Uterus (tissue), 4 donors: ENCODE results near the gene ADM2. TPM values are rescaled to one million over a fixed set of nuclear protein-coding genes. Genes with fewer than 3 reads are reported as not detected.

Experiments used
- DNase-seq, 2 donors: peaks; one replicate each; pipeline ENCODE4 v3.0.0-alpha.2; 2019 to 2020
- H3K27ac ChIP-seq, 2 donors: fragments of 200-600 bp; sonication (generic); 1 replicate in 1 of 2; 2 replicates in 1 of 2; pipeline ENCODE4 v1.5.1; 2016 to 2018
- H3K27me3 ChIP-seq, 2 donors: fragments of 200-600 bp; sonication (generic); one replicate each; pipeline ENCODE4 v1.5.1; 2018 to 2019; ENCODE audit warnings: control low read depth in 1 of 2
- H3K36me3 ChIP-seq, 2 donors: fragments of 200-600 bp; sonication (generic); one replicate each; pipeline ENCODE4 v1.5.1; 2019; ENCODE audit warnings: control low read depth in 1 of 2
- H3K4me1 ChIP-seq, 2 donors: fragments of 200-600 bp; sonication (generic); one replicate each; pipeline ENCODE4 v1.5.1; 2018 to 2019; ENCODE audit warnings: control low read depth in 1 of 2
- H3K4me3 ChIP-seq, 2 donors: fragments of 200-600 bp; sonication (generic); 1 replicate in 1 of 2; 2 replicates in 1 of 2; pipeline ENCODE4 v1.5.1; 2018 to 2019; ENCODE audit warnings: mild to moderate bottlenecking in 1 of 2
- H3K9me3 ChIP-seq, 2 donors: fragments of 200-600 bp; sonication (generic); one replicate each; pipeline ENCODE4 v1.5.1; 2019; ENCODE audit warnings: control low read depth in 1 of 2
- CTCF ChIP-seq, 4 experiments: fragments of 200-600 bp in 2 of 4; fragments of 450-650 bp in 2 of 4; sonication (generic) in 2 of 4; IDR thresholded peaks; one replicate each; pipeline ENCODE4 v1.5.1; 2016 to 2019; ENCODE audit warnings: antibody characterized with exemption in 4 of 4, mild to moderate bottlenecking in 2 of 4, moderate library complexity in 1 of 4
- POLR2A ChIP-seq, 2 donors: fragments of 450-650 bp; IDR thresholded peaks; one replicate each; pipeline ENCODE4 v1.6.1; 2016; ENCODE audit warnings: antibody characterized with exemption in 2 of 2, mild to moderate bottlenecking in 1 of 2, moderate library complexity in 1 of 2
- intact Hi-C: fragments of 100-400 bp; cut with DNase I; formaldehyde crosslinking; loops from one replicate; pipeline ENCODE4 v1.15.1; 2023; ENCODE audit warnings: low total_unique reads
- total RNA-seq, 4 donors: library from RNA; depleted of rRNA in 3 of 4; stranded (reverse); fragments of >200 nt in 3 of 4; gene quantifications; one replicate each; pipeline versions ENCODE4 v1.1.0 to v1.2.4, GENCODE V29; 2014 to 2023
- donor health status: DM: yes; HTN: yes; CAD: no.

Gene ADM2
- total RNA-seq, 4 donors from 2014 or later: 0.14 to 0.95 TPM; not detected in 2

- Histone ChIP-seq H3K4me3 (no peak overlapping the region), H3K4me1 (no peaks in the 10 kb centered on the region), H3K36me3 (no peaks in the 10 kb centered on the region), H3K27me3 (no peaks in the 10 kb centered on the region), H3K27ac (no peak overlapping the region), H3K9me3 (no peaks in the 10 kb centered on the region)
- no peak for TF ChIP-seq POLR2A (IDR thresholded peaks at IDR 0.05)
- no peak for TF ChIP-seq CTCF (IDR thresholded peaks at IDR 0.05)
- no peak for DNase-seq
- intact Hi-C loops: no loop called here
These were observed 37.3 kb upstream of the ADM2 start for GRCh38 chr22:50443801-50444625.

GRCh38 chr22:50444663-50445062 is 36.7 kb upstream of the ADM2 start:
- intact Hi-C loops: no loop called here
- H3K27ac ChIP-seq: no peak overlapping the region
- no peaks in the 10 kb centered on the region for H3K27me3 ChIP-seq
- DNase-seq: no peak
- TF ChIP-seq POLR2A (IDR thresholded peaks at IDR 0.05): no peak
- no peak for TF ChIP-seq CTCF (IDR thresholded peaks at IDR 0.05)
- H3K4me1 ChIP-seq: no peaks in the 10 kb centered on the region
- H3K36me3 ChIP-seq: no peaks in the 10 kb centered on the region
- H3K4me3 ChIP-seq: no peak overlapping the region
- H3K9me3 ChIP-seq: no peaks in the 10 kb centered on the region

GRCh38 chr22:50445071-50445879 is 36.1 kb upstream of the ADM2 start:
- Histone ChIP-seq H3K4me3 (no peak overlapping the region), H3K36me3 (no peaks in the 10 kb centered on the region), H3K27ac (no peak overlapping the region), H3K27me3 (no peaks in the 10 kb centered on the region), H3K9me3 (no peaks in the 10 kb centered on the region), H3K4me1 (no peaks in the 10 kb centered on the region)
- DNase-seq: no peak
- intact Hi-C loops: no loop called here
- TF ChIP-seq CTCF (IDR thresholded peaks at IDR 0.05) (no peak), POLR2A (IDR thresholded peaks at IDR 0.05) (no peak)

- no peaks in the 10 kb centered on the region for H3K4me1 ChIP-seq
- TF ChIP-seq CTCF (IDR thresholded peaks at IDR 0.05): no peak
- no peak for TF ChIP-seq POLR2A (IDR thresholded peaks at IDR 0.05)
- H3K27me3 ChIP-seq: no peaks in the 10 kb centered on the region
- no peak overlapping the region for H3K4me3 ChIP-seq
- no peaks in the 10 kb centered on the region for H3K9me3 ChIP-seq
- no peak overlapping the region for H3K27ac ChIP-seq
- H3K36me3 ChIP-seq: no peaks in the 10 kb centered on the region
- no peak for DNase-seq
- intact Hi-C loops: no loop called here
These were observed 35.2 kb upstream of the ADM2 start for GRCh38 chr22:50445880-50446707.
